ENCODE measurements around the gene INSIG1. TPM values are rescaled to one million over a fixed set of nuclear protein-coding genes. Genes with fewer than 3 reads are reported as not detected.

Gene INSIG1
- total and polyA plus RNA-seq, 2 experiments from 2014 or later: 30.7 to 40.3 TPM

DNA sequence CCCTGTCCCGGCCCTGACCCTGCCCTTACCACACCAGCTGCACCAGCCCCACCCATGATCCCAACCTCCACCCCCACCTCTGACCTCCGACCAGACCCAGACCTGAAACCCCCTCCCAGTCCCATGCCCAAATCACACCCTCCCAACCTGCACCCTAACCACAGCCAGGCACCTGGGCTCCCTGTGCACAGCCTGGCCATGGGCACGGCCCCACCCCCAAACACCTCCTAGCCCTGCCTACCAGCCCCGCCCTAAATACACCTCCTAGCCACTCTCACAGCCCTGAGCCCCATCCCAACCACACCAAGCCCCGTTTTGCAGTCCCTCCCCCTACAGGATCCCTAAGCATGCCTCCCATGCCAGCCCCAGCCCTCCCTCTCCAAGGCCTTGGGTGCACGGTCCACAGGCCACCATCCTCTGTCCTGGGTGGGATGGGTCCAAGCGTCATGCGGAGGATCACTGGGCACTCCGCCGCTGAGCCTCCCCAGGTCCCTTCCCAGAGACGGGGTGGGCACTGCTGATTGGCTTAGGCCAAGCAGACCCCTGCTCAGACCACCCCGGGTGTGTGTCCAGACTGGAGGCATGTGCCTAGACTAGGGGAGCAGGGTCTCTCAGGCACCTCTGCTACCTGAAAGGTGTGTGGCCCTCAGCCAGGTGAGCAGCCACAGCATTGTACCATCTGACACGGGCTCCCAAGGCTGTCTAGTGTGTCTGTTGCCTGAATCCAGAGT lies 30.1 kb downstream of the INSIG1 start:
- H3F3A ChIP-seq (ENCODE audit: insufficient read depth): peaks cover 8% of the 10 kb centered on the region
- H3K9me2 ChIP-seq (ENCODE audit: insufficient read depth): no peaks in the 10 kb centered on the region
- peaks cover 2% of the 10 kb centered on the region; the same call in 1 of the 2 replicates for H3K4me1 ChIP-seq (ENCODE audit: insufficient read depth)
- H3K36me3 ChIP-seq (ENCODE audit: low read depth): no peaks in the 10 kb centered on the region
- no peak overlapping the region for H3K4me3 ChIP-seq
- H4K20me1 ChIP-seq (ENCODE audit: insufficient read depth): no peaks in the 10 kb centered on the region
- H3K79me2 ChIP-seq (ENCODE audit: insufficient read depth): no peaks in the 10 kb centered on the region
- no peak overlapping the region for H2AFZ ChIP-seq
- no peak overlapping the region for H3K4me2 ChIP-seq (ENCODE audit: unreplicated experiment)
- H3K9ac ChIP-seq: no peak overlapping the region
- in situ Hi-C loops (cut with MboI): no loop called here
- H3K9me3 ChIP-seq (ENCODE audit: low read depth): no peaks in the 10 kb centered on the region
- WGBS, 2 experiments (ENCODE audit: low coverage in 1 of 2, low lambda C conversion rate in 2 of 2, missing lambda C conversion rate in 2 of 2): 38 to 40% methylated on average over 10 to 13 of the region's 13 CpGs
- no peak overlapping the region for H3K27ac ChIP-seq
- TF ChIP-seq EZH2 (IDR thresholded peaks at IDR 0.05; ENCODE audit: insufficient read depth, poor library complexity, severe bottlenecking) (no peak), EZH2phosphoT487 (IDR thresholded peaks at IDR 0.05; ENCODE audit: insufficient read depth, low read depth) (no peak)
- no peaks in the 10 kb centered on the region; the same call in 1 of the 2 replicates for H3K27me3 ChIP-seq (replicated peaks; ENCODE audit: insufficient read depth)
- DNase-seq: no peak

- TF ChIP-seq EZH2 (IDR thresholded peaks at IDR 0.05; ENCODE audit: insufficient read depth, poor library complexity, severe bottlenecking) (no peak), EZH2phosphoT487 (IDR thresholded peaks at IDR 0.05; ENCODE audit: insufficient read depth, low read depth) (no peak)
- H2AFZ ChIP-seq: no peak overlapping the region
- no peaks in the 10 kb centered on the region for H3K4me1 ChIP-seq (ENCODE audit: insufficient read depth)
- in situ Hi-C loops (cut with MboI): no loop called here
- no peaks in the 10 kb centered on the region for H3K79me2 ChIP-seq (ENCODE audit: insufficient read depth)
- H3K36me3 ChIP-seq (ENCODE audit: low read depth): no peaks in the 10 kb centered on the region
- no peaks in the 10 kb centered on the region for H4K20me1 ChIP-seq (ENCODE audit: insufficient read depth)
- no peak overlapping the region for H3K4me3 ChIP-seq
- H3K9me3 ChIP-seq (ENCODE audit: low read depth): no peaks in the 10 kb centered on the region
- DNase-seq: no peak
- no peaks in the 10 kb centered on the region for H3F3A ChIP-seq (ENCODE audit: insufficient read depth)
- H3K27me3 ChIP-seq (replicated peaks; ENCODE audit: insufficient read depth): peaks cover 7% of the 10 kb centered on the region; the same call in 1 of the 2 replicates
- H3K27ac ChIP-seq: no peak overlapping the region
- no peak overlapping the region for H3K4me2 ChIP-seq (ENCODE audit: unreplicated experiment)
- H3K9me2 ChIP-seq (ENCODE audit: insufficient read depth): no peaks in the 10 kb centered on the region
- H3K9ac ChIP-seq: no peak overlapping the region
- no CpG with 5 or more reads among the region's 5 CpGs for WGBS, 2 experiments (ENCODE audit: low coverage in 1 of 2, low lambda C conversion rate in 2 of 2, missing lambda C conversion rate in 2 of 2)
These were observed 31.5 kb downstream of the INSIG1 start for GRCh38 chr7:155329225-155329624.

- 29 to 33% methylated on average over 4 of the region's 4 CpGs for WGBS, 2 experiments (ENCODE audit: low coverage in 1 of 2, low lambda C conversion rate in 2 of 2, missing lambda C conversion rate in 2 of 2)
- DNase-seq: no peak
- Histone ChIP-seq H3K4me2 (ENCODE audit: unreplicated experiment) (no peak overlapping the region), H3K79me2 (ENCODE audit: insufficient read depth) (no peaks in the 10 kb centered on the region), H3K27ac (no peak overlapping the region), H3K36me3 (ENCODE audit: low read depth) (no peaks in the 10 kb centered on the region), H2AFZ (no peak overlapping the region), H3K9ac (no peak overlapping the region), H4K20me1 (ENCODE audit: insufficient read depth) (no peaks in the 10 kb centered on the region), H3K9me3 (ENCODE audit: low read depth) (no peaks in the 10 kb centered on the region), H3K4me3 (no peak overlapping the region), H3K4me1 (ENCODE audit: insufficient read depth) (no peaks in the 10 kb centered on the region), H3K9me2 (ENCODE audit: insufficient read depth) (no peaks in the 10 kb centered on the region), H3F3A (ENCODE audit: insufficient read depth) (no peaks in the 10 kb centered on the region), H3K27me3 (replicated peaks; ENCODE audit: insufficient read depth) (peaks cover 16% of the 10 kb centered on the region)
- in situ Hi-C loops (cut with MboI): no loop called here
- TF ChIP-seq EZH2 (IDR thresholded peaks at IDR 0.05; ENCODE audit: insufficient read depth, poor library complexity, severe bottlenecking): no peak
- TF ChIP-seq EZH2phosphoT487 (IDR thresholded peaks at IDR 0.05; ENCODE audit: insufficient read depth, low read depth): no peak
These were observed 33.7 kb downstream of the INSIG1 start for GRCh38 chr7:155331396-155331795.

DNA sequence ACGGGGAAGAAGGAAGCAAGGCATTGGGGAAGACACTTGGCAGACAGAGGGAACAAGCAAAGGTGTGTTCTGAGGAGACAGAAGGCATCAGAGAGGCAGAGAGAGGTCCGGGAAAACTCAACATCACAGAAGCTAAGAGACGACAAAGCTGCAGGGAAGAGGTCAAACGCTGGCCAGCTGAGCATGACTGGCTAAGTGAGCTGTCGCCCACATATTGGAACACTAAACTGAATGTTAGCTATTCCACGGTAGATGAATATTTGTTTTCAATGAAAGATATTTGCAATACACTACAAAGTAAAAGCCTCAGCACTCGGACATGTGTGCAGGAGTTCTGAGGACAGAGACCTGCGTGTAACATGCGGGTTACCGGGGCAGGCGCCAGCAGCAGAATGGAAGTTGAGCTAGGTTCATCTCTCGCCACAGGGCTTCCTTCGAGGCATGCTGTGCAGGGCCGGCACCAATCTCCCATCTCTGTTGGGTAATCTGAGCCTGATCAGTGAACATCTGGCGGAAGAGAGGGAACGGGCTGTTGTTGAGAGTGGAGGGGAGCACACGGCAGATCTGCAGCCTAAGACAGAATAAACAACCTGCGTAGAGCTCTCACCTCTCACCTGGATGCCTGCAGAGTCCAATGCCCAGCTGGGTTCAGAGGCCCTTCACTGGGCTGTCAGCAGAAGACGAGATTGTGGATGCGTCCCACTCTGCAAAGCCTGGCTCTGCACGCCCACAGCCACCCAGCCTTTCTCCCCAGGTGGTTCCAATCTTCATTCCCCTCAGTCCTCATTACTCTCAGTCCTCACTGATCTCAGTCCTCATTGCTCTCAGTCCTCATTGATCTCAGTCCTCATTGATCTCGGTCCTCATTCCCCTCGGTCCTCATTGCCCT lies 35.9 kb downstream of the INSIG1 start:
- H3K9ac ChIP-seq: no peak overlapping the region
- H4K20me1 ChIP-seq (ENCODE audit: insufficient read depth): no peaks in the 10 kb centered on the region
- TF ChIP-seq EZH2 (IDR thresholded peaks at IDR 0.05; ENCODE audit: insufficient read depth, poor library complexity, severe bottlenecking) (no peak), EZH2phosphoT487 (IDR thresholded peaks at IDR 0.05; ENCODE audit: insufficient read depth, low read depth) (no peak)
- no peaks in the 10 kb centered on the region for H3K9me2 ChIP-seq (ENCODE audit: insufficient read depth)
- H3F3A ChIP-seq (ENCODE audit: insufficient read depth): no peaks in the 10 kb centered on the region
- no peak overlapping the region for H3K27ac ChIP-seq
- H3K9me3 ChIP-seq (ENCODE audit: low read depth): no peaks in the 10 kb centered on the region
- no peak overlapping the region for H2AFZ ChIP-seq
- DNase-seq: no peak
- no peaks in the 10 kb centered on the region for H3K79me2 ChIP-seq (ENCODE audit: insufficient read depth)
- H3K4me3 ChIP-seq: no peak overlapping the region
- no peaks in the 10 kb centered on the region for H3K4me1 ChIP-seq (ENCODE audit: insufficient read depth)
- peaks cover 16% of the 10 kb centered on the region for H3K27me3 ChIP-seq (replicated peaks; ENCODE audit: insufficient read depth)
- no peak overlapping the region for H3K4me2 ChIP-seq (ENCODE audit: unreplicated experiment)
- in situ Hi-C loops (cut with MboI): no loop called here
- H3K36me3 ChIP-seq (ENCODE audit: low read depth): no peaks in the 10 kb centered on the region
- 11 to 12% methylated on average over 23 of the region's 23 CpGs for WGBS, 2 experiments (ENCODE audit: low coverage in 1 of 2, low lambda C conversion rate in 2 of 2, missing lambda C conversion rate in 2 of 2)
